SU-DHL-6 (cell line): ENCODE results near the gene RNF223.
A peak's percentile ranks its signal among the peaks of the same experiment; 100 is the strongest.

Experiments used
- H2AFZ ChIP-seq: fragments of 200-600 bp; sonication (generic); 2 replicates; pipeline ENCODE4 v1.6.1; 2014; ENCODE audit warnings: low read depth, mild to moderate bottlenecking, moderate library complexity, mixed read lengths, antibody characterized with exemption, low read length; ENCODE audit not compliant: severe bottlenecking
- H3F3A ChIP-seq: fragments of 200-600 bp; shearing (Covaris generic); 2 replicates; pipeline ENCODE4 v1.6.0; 2016; ENCODE audit warnings: antibody characterized with exemption, mild to moderate bottlenecking; ENCODE audit not compliant: insufficient read depth
- H3K27ac ChIP-seq: fragments of 200-600 bp; sonication (generic); 2 replicates; pipeline ENCODE4 v1.5.1; 2016; ENCODE audit warnings: low read depth, mild to moderate bottlenecking, low read length, moderate library complexity, mixed read lengths
- H3K27me3 ChIP-seq: fragments of 200-600 bp; sonication (generic), shearing (Covaris generic); 2 replicates; pipeline ENCODE4 v1.6.0; 2014; ENCODE audit warnings: mild to moderate bottlenecking, low read length
- H3K36me3 ChIP-seq: fragments of 200-600 bp; sonication (generic); 2 replicates; pipeline ENCODE4 v1.6.1; 2014; ENCODE audit warnings: mild to moderate bottlenecking, low read length, mixed read lengths
- H3K4me2 ChIP-seq: fragments of 300-600, 200-600 bp; shearing (Covaris generic), sonication (generic); 2 replicates; pipeline ENCODE4 v1.6.0; 2014; ENCODE audit warnings: low read length, low read depth, mild to moderate bottlenecking; ENCODE audit not compliant: poor library complexity, severe bottlenecking
- H3K4me3 ChIP-seq: fragments of 200-600 bp; sonication (generic); 2 replicates; pipeline ENCODE4 v1.5.1; 2014; ENCODE audit warnings: antibody characterized with exemption, low read length, mild to moderate bottlenecking, mixed read lengths; ENCODE audit not compliant: insufficient read depth, poor library complexity, severe bottlenecking
- H3K79me2 ChIP-seq: fragments of 200-600 bp; sonication (generic); 2 replicates; pipeline ENCODE4 v1.6.1; 2014; ENCODE audit warnings: mild to moderate bottlenecking, low read length, moderate library complexity; ENCODE audit not compliant: insufficient read depth
- H3K9ac ChIP-seq: fragments of 200-600 bp; sonication (generic); 2 replicates; pipeline ENCODE4 v1.7.0; 2014; ENCODE audit warnings: mild to moderate bottlenecking, low read length
- H3K9me2 ChIP-seq: fragments of 200-600 bp; sonication (generic); replicated peaks from 2 replicates; pipeline ENCODE4 v1.6.1; 2014; ENCODE audit warnings: low read length; ENCODE audit not compliant: insufficient read depth
- H3K9me3 ChIP-seq: fragments of 200-600 bp; sonication (generic); 2 replicates; pipeline ENCODE4 v1.6.1; 2014; ENCODE audit warnings: low read length, mixed read lengths; ENCODE audit not compliant: insufficient read depth
- H4K20me1 ChIP-seq: fragments of 200-600 bp; sonication (generic); 2 replicates; pipeline ENCODE4 v1.6.1; 2014; ENCODE audit warnings: low read depth, mild to moderate bottlenecking, antibody characterized with exemption, low read length, moderate library complexity, mixed read lengths
- CTCF ChIP-seq: fragments of 200-600 bp; sonication (generic); IDR thresholded peaks from one replicate; pipeline ENCODE4 v1.5.1; 2017; ENCODE audit warnings: antibody characterized with exemption, mild to moderate bottlenecking, low read length, moderate library complexity; ENCODE audit not compliant: insufficient read depth, poor library complexity, severe bottlenecking
- EZH2phosphoT487 ChIP-seq: fragments of 200-600 bp; sonication (generic), shearing (Covaris generic); conservative IDR thresholded peaks from 2 replicates; pipeline ENCODE4 v1.6.1; 2018; ENCODE audit warnings: mild to moderate bottlenecking, antibody characterized with exemption, low read length, moderate library complexity, mixed read lengths

Gene RNF223

GRCh38 chr1:1061682-1062345 lies 12.3 kb downstream of the RNF223 start:
- H4K20me1 ChIP-seq = no peaks in the 10 kb centered on the region
- no peak overlapping the region for H2AFZ ChIP-seq
- H3K4me2 ChIP-seq = no peak overlapping the region
- H3F3A ChIP-seq = no peaks in the 10 kb centered on the region
- H3K36me3 ChIP-seq = no peaks in the 10 kb centered on the region
- no peaks in the 10 kb centered on the region for H3K79me2 ChIP-seq
- H3K4me3 ChIP-seq = no peak overlapping the region
- no peak overlapping the region for H3K9ac ChIP-seq
- H3K9me3 ChIP-seq = no peaks in the 10 kb centered on the region
- no peaks in the 10 kb centered on the region for H3K27me3 ChIP-seq
- no peak overlapping the region for H3K27ac ChIP-seq
- TF ChIP-seq CTCF (no peak), EZH2phosphoT487 (no peak)
- no peaks in the 10 kb centered on the region for H3K9me2 ChIP-seq

- Histone ChIP-seq H3F3A (no peaks in the 10 kb centered on the region), H3K9ac (no peak overlapping the region), H2AFZ (no peak overlapping the region), H3K9me3 (no peaks in the 10 kb centered on the region), H3K27ac (no peak overlapping the region), H4K20me1 (no peaks in the 10 kb centered on the region), H3K79me2 (no peaks in the 10 kb centered on the region), H3K9me2 (no peaks in the 10 kb centered on the region), H3K4me2 (no peak overlapping the region), H3K4me3 (no peak overlapping the region), H3K36me3 (no peaks in the 10 kb centered on the region), H3K27me3 (no peaks in the 10 kb centered on the region)
- TF ChIP-seq EZH2phosphoT487 (no peak), CTCF (no peak)
Observed at GRCh38 chr1:1060281-1061000, 13.7 kb downstream of the RNF223 start.

GRCh38 chr1:1059494-1060280 lies 14.4 kb downstream of the RNF223 start:
- no peaks in the 10 kb centered on the region for H3K79me2 ChIP-seq
- 0 out of 2 replicates have a peak overlapping the region, but pooled peaks have one; percentile 30 for H3K9ac ChIP-seq
- no peaks in the 10 kb centered on the region for H4K20me1 ChIP-seq
- H2AFZ ChIP-seq = peak overlapping the region; percentile 51
- no peaks in the 10 kb centered on the region for H3F3A ChIP-seq
- no peaks in the 10 kb centered on the region for H3K9me2 ChIP-seq
- peak overlapping the region; percentile 49 for H3K4me3 ChIP-seq
- H3K9me3 ChIP-seq = no peaks in the 10 kb centered on the region
- no peaks in the 10 kb centered on the region for H3K27me3 ChIP-seq
- TF ChIP-seq CTCF (no peak), EZH2phosphoT487 (no peak)
- H3K4me2 ChIP-seq = peak overlapping the region; percentile 64
- H3K36me3 ChIP-seq = no peaks in the 10 kb centered on the region
- no peak overlapping the region for H3K27ac ChIP-seq
